ENCODE results near the gene TMEM41B.
"Not testable (repeated sequence)": the region's sequence is repeated elsewhere in the genome, so short reads cannot be mapped to it uniquely, and the experiment has no call there.

The TMEM41B gene

GRCh38 chr11:9273376-9274336 is 40.7 kb downstream of the TMEM41B start:
- TF ChIP-seq POLR2A (IDR thresholded peaks at IDR 0.05; ENCODE audit: low read length) (no peak), GATA1 (IDR thresholded peaks at IDR 0.05; ENCODE audit: low read depth, low read length) (no peak)
- DNase-seq, result no peak

- TF ChIP-seq POLR2A (IDR thresholded peaks at IDR 0.05; ENCODE audit: low read length) (no peak), GATA1 (IDR thresholded peaks at IDR 0.05; ENCODE audit: low read depth, low read length) (no peak)
- no peak for DNase-seq
Measured at GRCh38 chr11:9269492-9270013, 44.8 kb downstream of the TMEM41B start.

GRCh38 chr11:9267680-9268079 is 46.7 kb downstream of the TMEM41B start:
- no peak for DNase-seq
- TF ChIP-seq POLR2A (IDR thresholded peaks at IDR 0.05; ENCODE audit: low read length), result no peak
- no peak for TF ChIP-seq GATA1 (IDR thresholded peaks at IDR 0.05; ENCODE audit: low read depth, low read length)

- TF ChIP-seq GATA1 (IDR thresholded peaks at IDR 0.05; ENCODE audit: low read depth, low read length), result no peak
- TF ChIP-seq POLR2A (IDR thresholded peaks at IDR 0.05; ENCODE audit: low read length), result no peak
- no peak for DNase-seq
Measured at GRCh38 chr11:9266926-9267325, 47.5 kb downstream of the TMEM41B start.

GRCh38 chr11:9266132-9266736 is 48.2 kb downstream of the TMEM41B start:
- DNase-seq, result no peak
- TF ChIP-seq POLR2A (IDR thresholded peaks at IDR 0.05; ENCODE audit: low read length), result no peak
- TF ChIP-seq GATA1 (IDR thresholded peaks at IDR 0.05; ENCODE audit: low read depth, low read length), result no peak

- DNase-seq, result peak; percentile 78 to 85
- no peak for TF ChIP-seq GATA1 (IDR thresholded peaks at IDR 0.05; ENCODE audit: low read depth, low read length)
- TF ChIP-seq POLR2A (IDR thresholded peaks at IDR 0.05; ENCODE audit: low read length), result no peak
Measured at GRCh38 chr11:9265211-9266131, 48.9 kb downstream of the TMEM41B start, which contains the start of gene DENND5A. DENND5A (minus strand) TSS chr11:9265350; CDS start chr11:9265069, 281 bp downstream.

GRCh38 chr11:9264316-9265210 is 49.8 kb downstream of the TMEM41B start:
- TF ChIP-seq GATA1 (IDR thresholded peaks at IDR 0.05; ENCODE audit: low read depth, low read length) (no peak), POLR2A (IDR thresholded peaks at IDR 0.05; ENCODE audit: low read length) (no peak)

GRCh38 chr11:9263840-9264315 is 50.5 kb downstream of the TMEM41B start:
- DNase-seq, result peak; percentile 57 to 74
- TF ChIP-seq POLR2A (IDR thresholded peaks at IDR 0.05; ENCODE audit: low read length) (no peak), GATA1 (IDR thresholded peaks at IDR 0.05; ENCODE audit: low read depth, low read length) (no peak)

More at GRCh38 chr11:9264316-9265210, 49.8 kb downstream of the TMEM41B start:
- peak; percentile 66 to 82 for DNase-seq

- not testable (repeated sequence) for DNase-seq
Measured at GRCh38 chr11:9260838-9261146, 53.6 kb downstream of the TMEM41B start.

- no peak for DNase-seq
- TF ChIP-seq POLR2A (IDR thresholded peaks at IDR 0.05; ENCODE audit: low read length) (no peak), GATA1 (IDR thresholded peaks at IDR 0.05; ENCODE audit: low read depth, low read length) (no peak)
Measured at GRCh38 chr11:9259981-9260837, 54.2 kb downstream of the TMEM41B start.

GRCh38 chr11:9258279-9258678 is 56.1 kb downstream of the TMEM41B start:
- DNase-seq, result not testable (repeated sequence)

- DNase-seq, result no peak
Measured at GRCh38 chr11:9254416-9254815, 60.0 kb downstream of the TMEM41B start.

More at GRCh38 chr11:9254416-9254815, 60.0 kb downstream of the TMEM41B start:
- TF ChIP-seq POLR2A (IDR thresholded peaks at IDR 0.05; ENCODE audit: low read length) (no peak), GATA1 (IDR thresholded peaks at IDR 0.05; ENCODE audit: low read depth, low read length) (no peak)

Measured in erythroblast (primary cell).